AG08396 (cell line): Measurements from ENCODE around the gene PIGQ.

Experiments
- DNase-seq: peaks from one replicate; pipeline ENCODE4 v3.0.0; 2012; ENCODE audit warnings: low spot score, mixed read lengths

Gene PIGQ

GRCh38 chr16:606656-607307 is 37.0 kb downstream of the PIGQ start:
- no peak for DNase-seq

- DNase-seq, result no peak
These were observed 38.3 kb downstream of the PIGQ start for GRCh38 chr16:608019-608418.

- DNase-seq, result no peak
These were observed 39.5 kb downstream of the PIGQ start for GRCh38 chr16:609316-609715.

- no peak for DNase-seq
These were observed 40.2 kb downstream of the PIGQ start for GRCh38 chr16:609984-610383.

GRCh38 chr16:610513-611381 is 41.0 kb downstream of the PIGQ start:
- peak; percentile 52 for DNase-seq

GRCh38 chr16:615122-615521 is 45.4 kb downstream of the PIGQ start:
- no peak for DNase-seq

GRCh38 chr16:616733-617586 is 47.2 kb downstream of the PIGQ start:
- no peak for DNase-seq

- DNase-seq, result no peak
These were observed 48.1 kb downstream of the PIGQ start for GRCh38 chr16:617855-618254.

- no peak for DNase-seq
These were observed 49.8 kb downstream of the PIGQ start for GRCh38 chr16:619476-620100.

- no peak for DNase-seq
These were observed 51.1 kb downstream of the PIGQ start for GRCh38 chr16:620700-621525.

GRCh38 chr16:621526-622105 is 51.8 kb downstream of the PIGQ start:
- no peak for DNase-seq

- DNase-seq, result no peak
These were observed 53.1 kb downstream of the PIGQ start for GRCh38 chr16:622920-623280.

- no peak for DNase-seq
These were observed 54.8 kb downstream of the PIGQ start for GRCh38 chr16:624526-625070.

GRCh38 chr16:625117-625976 is 55.6 kb downstream of the PIGQ start:
- DNase-seq, result no peak

- no peak for DNase-seq
These were observed 56.4 kb downstream of the PIGQ start for GRCh38 chr16:625977-626765.

- DNase-seq, result peak; percentile 99
These were observed 57.2 kb downstream of the PIGQ start for GRCh38 chr16:626787-627453.

- no peak for DNase-seq
These were observed 57.9 kb downstream of the PIGQ start for GRCh38 chr16:627454-628239.
